Astrocyte (in vitro differentiated cells and primary cell): ENCODE data around the gene ALPL. TPM values are rescaled to one million over a fixed set of nuclear protein-coding genes. Genes with fewer than 3 reads are reported as not detected.
A peak's percentile ranks its signal among the peaks of the same experiment; 100 is the strongest.

Experiments used
- DNase-seq: peaks from one replicate; pipeline ENCODE4 v3.0.0-alpha.2; 2010; ENCODE audit warnings: low read depth
- FAIRE-seq: peaks from 2 replicates; lab custom pipeline; 2011; peaks lifted over from hg19 to GRCh38; lab: Jason Lieb, UNC
- H2AFZ ChIP-seq: 2 replicates; pipeline ENCODE4 v1.6.0; 2012; ENCODE audit warnings: low read depth, low read length, inconsistent platforms
- H3K27ac ChIP-seq: 2 replicates; pipeline ENCODE4 v1.5.1; 2011; ENCODE audit warnings: low read depth, low read length, inconsistent platforms
- H3K27me3 ChIP-seq: 2 replicates; pipeline ENCODE4 v1.6.0; 2011; ENCODE audit warnings: low read length, inconsistent platforms; ENCODE audit not compliant: insufficient read depth
- H3K36me3 ChIP-seq: 2 replicates; pipeline ENCODE4 v1.5.1; 2011; ENCODE audit warnings: low read length, inconsistent platforms; ENCODE audit not compliant: insufficient read depth
- H3K4me1 ChIP-seq: 2 replicates; pipeline ENCODE4 v1.5.1; 2011; ENCODE audit warnings: low read length, inconsistent platforms; ENCODE audit not compliant: insufficient read depth
- H3K4me2 ChIP-seq: 2 replicates; pipeline ENCODE4 v1.6.0; 2012; ENCODE audit warnings: low read length, inconsistent platforms
- H3K4me3 ChIP-seq: 2 replicates; pipeline ENCODE4 v1.5.1; 2011; ENCODE audit warnings: low read depth, mild to moderate bottlenecking, low read length, inconsistent platforms; ENCODE audit not compliant: insufficient read depth
- H3K79me2 ChIP-seq: 2 replicates; pipeline ENCODE4 v1.6.0; 2012; ENCODE audit warnings: mild to moderate bottlenecking, low read length, inconsistent platforms; ENCODE audit not compliant: insufficient read depth
- H3K9ac ChIP-seq: 2 replicates; pipeline ENCODE4 v1.6.0; 2012; ENCODE audit warnings: mild to moderate bottlenecking, low read length, inconsistent platforms
- H3K9me3 ChIP-seq: 2 replicates; pipeline ENCODE4 v1.5.1; 2012; ENCODE audit warnings: low read depth, mild to moderate bottlenecking, low read length, inconsistent platforms; ENCODE audit not compliant: insufficient read depth
- H4K20me1 ChIP-seq: 2 replicates; pipeline ENCODE4 v1.6.0; 2012; ENCODE audit warnings: low read length, inconsistent platforms; ENCODE audit not compliant: insufficient read depth
- H3K27ac Mint-ChIP-seq: one replicate; pipeline ENCODE4 v1.8.0; 2021; ENCODE audit warnings: mild to moderate bottlenecking, mixed read lengths; ENCODE audit not compliant: unreplicated experiment
- H3K27me3 Mint-ChIP-seq: one replicate; pipeline ENCODE4 v1.8.0; 2021; ENCODE audit warnings: low read depth, mixed read lengths; ENCODE audit not compliant: unreplicated experiment
- H3K36me3 Mint-ChIP-seq: one replicate; pipeline ENCODE4 v1.8.0; 2021; ENCODE audit warnings: low read depth, mixed read lengths; ENCODE audit not compliant: unreplicated experiment
- H3K4me1 Mint-ChIP-seq: one replicate; pipeline ENCODE4 v1.8.0; 2021; ENCODE audit warnings: low read depth, mixed read lengths; ENCODE audit not compliant: unreplicated experiment
- H3K4me3 Mint-ChIP-seq: one replicate; pipeline ENCODE4 v1.8.0; 2021; ENCODE audit warnings: mild to moderate bottlenecking, moderate library complexity, mixed read lengths; ENCODE audit not compliant: unreplicated experiment
- H3K9me3 Mint-ChIP-seq: one replicate; pipeline ENCODE4 v1.8.0; 2021; ENCODE audit warnings: mild to moderate bottlenecking, mixed read lengths; ENCODE audit not compliant: unreplicated experiment
- EZH2 ChIP-seq: IDR thresholded peaks from 2 replicates; pipeline ENCODE4 v1.6.1; 2012; ENCODE audit warnings: mild to moderate bottlenecking, low read length, inconsistent platforms; ENCODE audit not compliant: insufficient read depth
- total RNA-seq: library from RNA; stranded (reverse); gene quantifications from 2 replicates; pipeline ENCODE4 v1.2.1, GENCODE V29; 2021
- TF ChIP-seq, protein P1 (sequence below): IDR thresholded peaks from 2 replicates; pipeline ENCODE4 v1.5.1; 2011; ENCODE audit warnings: low read depth, mild to moderate bottlenecking, inconsistent platforms, low read length, moderate library complexity; ENCODE audit not compliant: insufficient read depth

Gene ALPL
- total RNA-seq, 1 donor from 2014 or later: 24.3 TPM

DNA sequence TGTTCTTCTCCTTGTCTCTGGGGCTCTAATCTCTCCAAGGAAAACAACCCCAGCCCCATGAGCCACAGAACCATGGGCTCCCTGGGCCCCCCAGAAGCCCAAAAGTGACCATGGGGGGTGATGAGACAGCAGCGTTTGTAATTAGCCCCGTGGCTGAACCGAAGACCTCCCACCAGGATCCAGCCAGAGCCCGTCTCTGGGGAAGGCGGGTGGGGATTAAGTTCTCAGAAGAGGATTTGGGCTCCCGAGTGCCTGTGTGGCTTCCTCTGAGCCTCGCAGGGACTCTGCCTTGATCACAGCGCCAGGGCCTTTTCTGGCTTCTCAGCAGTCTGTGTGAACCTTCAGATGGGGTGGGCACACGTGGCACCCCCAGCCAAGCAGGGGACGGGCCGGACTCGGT, 77.0 kb downstream of the ALPL start:
- peaks cover 3% of the 10 kb centered on the region for H3K9me3 ChIP-seq
- H3K36me3 ChIP-seq: no peaks in the 10 kb centered on the region
- H3K4me3 ChIP-seq: no peak overlapping the region
- peak overlapping the region; percentile 36 for H3K9ac ChIP-seq
- no peak for TF ChIP-seq EZH2
- TF ChIP-seq, protein P1, sequence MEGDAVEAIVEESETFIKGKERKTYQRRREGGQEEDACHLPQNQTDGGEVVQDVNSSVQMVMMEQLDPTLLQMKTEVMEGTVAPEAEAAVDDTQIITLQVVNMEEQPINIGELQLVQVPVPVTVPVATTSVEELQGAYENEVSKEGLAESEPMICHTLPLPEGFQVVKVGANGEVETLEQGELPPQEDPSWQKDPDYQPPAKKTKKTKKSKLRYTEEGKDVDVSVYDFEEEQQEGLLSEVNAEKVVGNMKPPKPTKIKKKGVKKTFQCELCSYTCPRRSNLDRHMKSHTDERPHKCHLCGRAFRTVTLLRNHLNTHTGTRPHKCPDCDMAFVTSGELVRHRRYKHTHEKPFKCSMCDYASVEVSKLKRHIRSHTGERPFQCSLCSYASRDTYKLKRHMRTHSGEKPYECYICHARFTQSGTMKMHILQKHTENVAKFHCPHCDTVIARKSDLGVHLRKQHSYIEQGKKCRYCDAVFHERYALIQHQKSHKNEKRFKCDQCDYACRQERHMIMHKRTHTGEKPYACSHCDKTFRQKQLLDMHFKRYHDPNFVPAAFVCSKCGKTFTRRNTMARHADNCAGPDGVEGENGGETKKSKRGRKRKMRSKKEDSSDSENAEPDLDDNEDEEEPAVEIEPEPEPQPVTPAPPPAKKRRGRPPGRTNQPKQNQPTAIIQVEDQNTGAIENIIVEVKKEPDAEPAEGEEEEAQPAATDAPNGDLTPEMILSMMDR: no peak
- no peak for DNase-seq
- Mint-ChIP-seq H3K27me3 (peaks cover 21% of the 10 kb centered on the region), H3K9me3 (peaks cover 3% of the 10 kb centered on the region), H3K4me3 (no peak overlapping the region), H3K36me3 (no peaks in the 10 kb centered on the region), H3K4me1 (peaks cover 15% of the 10 kb centered on the region), H3K27ac (peak overlapping the region; percentile 22)
- no peak overlapping the region for H3K27ac ChIP-seq
- peak overlapping the region; percentile 54 for H3K4me2 ChIP-seq
- peaks cover 5% of the 10 kb centered on the region for H3K27me3 ChIP-seq
- peak overlapping the region; percentile 6 for H2AFZ ChIP-seq
- no peak for FAIRE-seq
- no peaks in the 10 kb centered on the region for H4K20me1 ChIP-seq
- peaks cover 23% of the 10 kb centered on the region for H3K4me1 ChIP-seq
- H3K79me2 ChIP-seq: no peaks in the 10 kb centered on the region

GRCh38 chr1:21586846-21587601, 77.8 kb downstream of the ALPL start:
- H3K4me3 ChIP-seq: no peak overlapping the region
- H3K4me3 Mint-ChIP-seq: no peak overlapping the region

More at GRCh38 chr1:21586846-21587601, 77.8 kb downstream of the ALPL start:
- Histone ChIP-seq H3K4me1 (peaks cover 23% of the 10 kb centered on the region), H2AFZ (peak overlapping the region; percentile 12), H3K9ac (peak overlapping the region; percentile 36), H3K36me3 (no peaks in the 10 kb centered on the region), H4K20me1 (no peaks in the 10 kb centered on the region), H3K4me2 (peak overlapping the region; percentile 54), H3K79me2 (no peaks in the 10 kb centered on the region), H3K9me3 (peaks cover 3% of the 10 kb centered on the region), H3K27ac (no peak overlapping the region), H3K27me3 (peaks cover 5% of the 10 kb centered on the region)
- TF ChIP-seq, protein P1: no peak
- no peak for TF ChIP-seq EZH2
- Mint-ChIP-seq H3K36me3 (no peaks in the 10 kb centered on the region), H3K27ac (peak overlapping the region; percentile 22), H3K9me3 (peaks cover 3% of the 10 kb centered on the region), H3K27me3 (peaks cover 26% of the 10 kb centered on the region), H3K4me1 (peaks cover 15% of the 10 kb centered on the region)
- FAIRE-seq: no peak
- peak; percentile 79 for DNase-seq
